GM10248 (cell line): Measurements from ENCODE around the gene RNF13.

Source experiments
- CTCF ChIA-PET: fragments of 300-600 bp; sonication (Branson Sonifier 250); formaldehyde crosslinking; extraction: SDS; loops from one replicate; lab custom pipeline; 2021; ENCODE audit warnings: antibody characterized with exemption; lab: Yijun Ruan, JAX
- POLR2A ChIA-PET: fragments of 350-650 bp; sonication (Branson Sonifier 250); formaldehyde crosslinking; extraction: SDS; loops from one replicate; lab custom pipeline; 2020; ENCODE audit warnings: antibody characterized with exemption; lab: Yijun Ruan, JAX
- DNase-seq: peaks from one replicate; pipeline ENCODE4 v3.0.0; 2012; ENCODE audit errors: extremely low spot score
- CTCF ChIP-seq: IDR thresholded peaks from 2 replicates; pipeline ENCODE4 v1.5.1; 2012; ENCODE audit warnings: mild to moderate bottlenecking, low read depth; ENCODE audit errors: extremely low read depth, missing control alignments, control extremely low read depth

RNF13 gene

DNA sequence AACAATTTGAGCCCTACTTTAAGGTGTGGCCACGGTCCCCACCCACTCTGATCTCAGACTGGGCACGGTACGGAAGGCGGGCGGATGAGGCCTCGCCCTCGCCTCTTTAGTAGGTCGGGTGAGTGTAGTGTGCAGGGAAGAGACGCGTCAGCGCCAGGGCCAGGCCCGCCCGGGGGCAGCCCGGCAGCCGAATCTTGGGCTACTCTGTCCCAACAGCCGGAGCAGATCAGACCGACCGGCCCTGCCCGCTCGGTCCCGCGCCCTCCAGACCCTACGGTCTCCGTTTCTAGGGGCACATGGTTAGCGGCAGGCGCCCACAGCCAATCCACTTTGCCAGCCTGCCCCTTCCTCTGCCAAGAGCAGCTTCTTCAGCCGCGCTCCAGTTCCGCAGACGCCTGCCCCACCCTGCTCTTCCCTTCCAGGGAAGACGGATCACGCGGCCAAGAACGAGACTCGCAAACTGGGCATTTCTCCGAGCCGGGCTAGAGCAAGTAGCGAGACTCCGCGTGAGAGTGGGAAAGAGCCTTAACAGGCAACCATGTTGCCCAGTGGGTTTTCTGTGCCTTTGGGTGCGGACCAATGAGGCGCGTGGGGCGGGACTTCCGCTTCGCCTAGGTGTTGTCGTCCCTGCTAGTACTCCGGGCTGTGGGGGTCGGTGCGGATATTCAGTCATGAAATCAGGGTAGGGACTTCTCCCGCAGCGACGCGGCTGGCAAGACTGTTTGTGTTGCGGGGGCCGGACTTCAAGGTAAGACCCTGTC is at the start of gene RNF13:
RNF13 (plus strand) TSS at position 610 of the 761 bp plus-strand sequence. CDS start 32,812 bp downstream, outside the sequence.
- DNase-seq, result peak; percentile 92
- ChIA-PET POLR2A (no interaction called here), CTCF (interaction anchor here (1.0 to 1.5 kb wide), 2 partner anchors 10 to 11 kb away, joined by 3 to 5 read pairs; no protein-coding TSS in a partner anchor)
- no peak for TF ChIP-seq CTCF

- POLR2A ChIA-PET, result no interaction called here
- CTCF ChIA-PET, result interaction anchor here (1.8 to 9.8 kb wide), 3 partner anchors 10 to 45 kb away, joined by 9 to 72 read pairs (median 13); partner anchors contain the start of gene COMMD2
- no peak for DNase-seq
- no peak for TF ChIP-seq CTCF
Measured at GRCh38 chr3:149763565-149764195, 49.3 kb upstream of the RNF13 start.

- ChIA-PET POLR2A (no interaction called here), CTCF (interaction anchor here (0.6 to 9.8 kb wide), 3 partner anchors 10 to 420 kb away, joined by 3 to 72 read pairs (median 13); partner anchors contain the start of gene COMMD2)
- no peak for TF ChIP-seq CTCF
- no peak for DNase-seq
Measured at GRCh38 chr3:149764302-149764701, 48.7 kb upstream of the RNF13 start.

DNA sequence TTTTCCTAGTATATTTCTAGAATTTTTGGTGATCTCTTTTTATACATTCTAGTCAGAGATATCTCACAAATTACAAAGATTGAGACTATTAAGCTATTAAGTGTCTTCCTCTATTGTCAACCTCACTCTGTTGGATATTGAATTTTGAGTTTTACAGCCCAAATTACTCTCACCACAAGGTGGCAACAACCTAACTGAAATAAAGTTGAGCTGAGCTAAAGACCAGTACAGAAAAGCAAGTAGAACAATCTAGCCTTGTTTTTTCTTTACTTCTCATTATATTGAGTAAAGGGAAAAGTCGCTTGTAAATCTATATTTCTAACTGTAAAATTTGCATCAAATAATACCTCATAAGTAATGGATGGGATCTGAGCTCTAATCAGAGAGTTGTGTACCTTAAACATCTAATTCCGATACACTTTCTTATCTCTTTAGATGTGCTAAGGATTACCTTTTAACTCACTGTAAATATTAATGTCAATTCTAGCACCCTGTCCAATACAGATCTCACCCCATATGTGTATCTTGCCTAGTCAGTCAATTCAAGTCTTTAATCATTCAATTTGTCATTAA is 47.2 kb upstream of the RNF13 start:
- peak; percentile 16 for DNase-seq
- ChIA-PET CTCF (interaction anchor here (0.8 to 9.8 kb wide), 11 partner anchors 8 to 454 kb away, joined by 3 to 72 read pairs (median 3); partner anchors contain the start of gene COMMD2), POLR2A (no interaction called here)
- TF ChIP-seq CTCF, result peak; percentile 34

- no peak for DNase-seq
- POLR2A ChIA-PET, result no interaction called here
- TF ChIP-seq CTCF, result no peak
- CTCF ChIA-PET, result interaction anchor here (0.7 to 9.8 kb wide), 5 partner anchors 6 to 417 kb away, joined by 3 to 72 read pairs (median 4); no protein-coding TSS in a partner anchor
Measured at GRCh38 chr3:149767720-149768119, 45.3 kb upstream of the RNF13 start.

DNA sequence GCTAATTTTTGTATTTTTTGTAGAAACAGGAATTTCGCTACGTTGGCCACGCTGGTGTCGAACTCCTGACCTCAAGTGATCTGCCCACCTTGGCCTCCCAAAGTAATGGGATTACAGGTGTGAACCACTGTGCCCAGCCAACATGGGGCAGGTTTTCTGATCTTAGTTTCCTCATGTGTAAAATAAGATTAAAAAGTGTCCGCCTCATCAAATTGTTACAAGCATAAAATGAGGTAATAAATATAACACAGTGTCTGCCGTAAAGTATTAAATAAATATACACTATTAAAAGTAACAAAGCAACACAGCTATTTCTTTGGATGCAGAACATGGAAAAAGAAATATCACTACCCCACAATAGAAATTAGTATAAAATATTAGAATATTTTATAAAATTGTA is 44.3 kb upstream of the RNF13 start:
- no peak for TF ChIP-seq CTCF
- CTCF ChIA-PET, result interaction anchor here (0.9 to 10.7 kb wide), 4 partner anchors 5 to 202 kb away, joined by 3 to 72 read pairs (median 32); no protein-coding TSS in a partner anchor
- no peak for DNase-seq
- POLR2A ChIA-PET, result no interaction called here
